PC-3 (cell line): ENCODE measurements around the gene MYO1A. TPM values are rescaled to one million over a fixed set of nuclear protein-coding genes. Genes with fewer than 3 reads are reported as not detected.

Experiments used
- ATAC-seq: fragments of 200-7000 bp; cut with Tn5 transposase; 2 replicates; pipeline ENCODE4 v1.9.1; 2020; ENCODE audit warnings: mild to moderate bottlenecking, moderate library complexity
- BruUV-seq: library from RNA; stranded (reverse); fragments of 400-500 nt; replicated peaks from 2 replicates; lab custom pipeline; 2021; lab: Mats Ljungman, UMichigan
- CTCF ChIA-PET: fragments of 300-600 bp; sonication (Branson Sonifier 250); formaldehyde crosslinking; loops from one replicate; lab custom pipeline; 2022; ENCODE audit warnings: antibody characterized with exemption; lab: Charles Lee
- POLR2A ChIA-PET: fragments of 300-600 bp; sonication (Branson Sonifier 250); formaldehyde crosslinking; loops from one replicate; lab custom pipeline; 2022; ENCODE audit warnings: antibody characterized with exemption; ENCODE audit not compliant: unreplicated experiment; lab: Charles Lee
- DNase-seq: peaks from one replicate; pipeline ENCODE4 v3.0.0-alpha.2; 2015
- H2AFZ ChIP-seq: fragments of 300-600 bp; sonication (generic); 2 replicates; pipeline ENCODE4 v1.6.0; 2016; ENCODE audit warnings: antibody characterized with exemption, low read length
- H3F3A ChIP-seq: fragments of 300-600 bp; sonication (generic); one replicate; pipeline ENCODE4 v1.6.0; 2017; ENCODE audit warnings: antibody characterized with exemption, low read length, control low read depth, mild to moderate bottlenecking; ENCODE audit not compliant: unreplicated experiment
- H3K27ac ChIP-seq: fragments of 300-600 bp; sonication (generic); 2 replicates; pipeline ENCODE4 v1.5.1; 2016; ENCODE audit warnings: mild to moderate bottlenecking, low read length
- H3K27me3 ChIP-seq: fragments of 300-600 bp; sonication (generic); 2 replicates; pipeline ENCODE4 v1.6.1; 2016; ENCODE audit warnings: low read length, mixed read lengths
- H3K36me3 ChIP-seq: fragments of 300-600 bp; sonication (generic); 2 replicates; pipeline ENCODE4 v1.6.1; 2016; ENCODE audit warnings: low read depth, mixed run types, low read length, mixed read lengths
- H3K4me1 ChIP-seq: fragments of 300-600 bp; sonication (generic); 2 replicates; pipeline ENCODE4 v1.5.1; 2016; ENCODE audit warnings: low read length; ENCODE audit not compliant: insufficient read depth
- H3K4me2 ChIP-seq: fragments of 300-600 bp; sonication (generic); 2 replicates; pipeline ENCODE4 v1.6.0; 2016; ENCODE audit warnings: low read length
- H3K4me3 ChIP-seq: fragments of 300-600 bp; sonication (generic); 2 replicates; pipeline ENCODE4 v1.5.1; 2016; ENCODE audit warnings: mild to moderate bottlenecking, low read length, mixed read lengths
- H3K79me2 ChIP-seq: fragments of 300-600 bp; sonication (generic); 2 replicates; pipeline ENCODE4 v1.6.1; 2017; ENCODE audit warnings: low read length, mixed read lengths
- H3K9ac ChIP-seq: fragments of 300-600 bp; sonication (generic); 2 replicates; pipeline ENCODE4 v1.6.0; 2016; ENCODE audit warnings: mild to moderate bottlenecking, low read length
- H3K9me2 ChIP-seq: fragments of 300-600 bp; sonication (generic); replicated peaks from 2 replicates; pipeline ENCODE4 v1.6.1; 2016; ENCODE audit warnings: mixed run types, low read length, mixed read lengths
- H3K9me3 ChIP-seq: fragments of 300-600 bp; sonication (generic); 2 replicates; pipeline ENCODE4 v1.6.1; 2016; ENCODE audit warnings: low read length, mixed read lengths
- H4K20me1 ChIP-seq: fragments of 300-600 bp; sonication (generic); 2 replicates; pipeline ENCODE4 v1.6.1; 2016; ENCODE audit warnings: low read length, mixed read lengths
- CTCF ChIP-seq: fragments of 300-600 bp; sonication (generic); conservative IDR thresholded peaks from 2 replicates; pipeline ENCODE4 v1.5.1; 2017; ENCODE audit warnings: antibody characterized with exemption, low read depth, mild to moderate bottlenecking, low read length
- EZH2 ChIP-seq: fragments of 300-600 bp; sonication (generic); IDR thresholded peaks from one replicate; pipeline ENCODE4 v1.6.1; 2017; ENCODE audit warnings: antibody characterized with exemption, mild to moderate bottlenecking, low read length; ENCODE audit not compliant: unreplicated experiment
- EZH2phosphoT487 ChIP-seq: fragments of 300-600 bp; sonication (generic); IDR thresholded peaks from 2 replicates; pipeline ENCODE4 v1.6.1; 2018; ENCODE audit warnings: mild to moderate bottlenecking, antibody characterized with exemption, low read length, borderline replicate concordance
- intact Hi-C: fragments of 100-400 bp; cut with micrococcal nuclease; formaldehyde crosslinking; loops from 2 replicates; pipeline ENCODE4 v1.9.0; 2023
- total RNA-seq: library from RNA; depleted of rRNA; stranded (reverse); fragments of >200 nt; gene quantifications from 2 replicates; pipeline ENCODE4 v1.2.3, GENCODE V29; 2014

The MYO1A gene
- total RNA-seq, 1 experiment from 2014 or later, result not detected

GRCh38 chr12:56999456-56999855, 50.5 kb downstream of the MYO1A start:
- H3K4me3 ChIP-seq, result no peak overlapping the region
- ATAC-seq (peak; percentile 55; the same call in 1 of the 2 replicates), DNase-seq (peak; percentile 34)
- no peaks in the 10 kb centered on the region for H3K27me3 ChIP-seq
- peaks cover 18% of the 10 kb centered on the region; the same call in 1 of the 2 replicates for H3K36me3 ChIP-seq
- no peaks in the 10 kb centered on the region for H3K9me2 ChIP-seq
- H3K9me3 ChIP-seq, result no peaks in the 10 kb centered on the region
- intact Hi-C loops, result no loop called here
- no TSS peak for BruUV-seq
- no peak overlapping the region for H3K4me2 ChIP-seq
- no peaks in the 10 kb centered on the region for H4K20me1 ChIP-seq
- peaks cover 32% of the 10 kb centered on the region for H3K79me2 ChIP-seq
- CTCF ChIA-PET, result no interaction called here
- H3K9ac ChIP-seq, result no peak overlapping the region
- H3F3A ChIP-seq, result no peaks in the 10 kb centered on the region
- H3K4me1 ChIP-seq, result peaks cover 15% of the 10 kb centered on the region
- H2AFZ ChIP-seq, result no peak overlapping the region
- POLR2A ChIA-PET, result no interaction called here
- H3K27ac ChIP-seq, result no peak overlapping the region
- no peak for TF ChIP-seq EZH2
- TF ChIP-seq CTCF, result no peak
- TF ChIP-seq EZH2phosphoT487, result no peak

DNA sequence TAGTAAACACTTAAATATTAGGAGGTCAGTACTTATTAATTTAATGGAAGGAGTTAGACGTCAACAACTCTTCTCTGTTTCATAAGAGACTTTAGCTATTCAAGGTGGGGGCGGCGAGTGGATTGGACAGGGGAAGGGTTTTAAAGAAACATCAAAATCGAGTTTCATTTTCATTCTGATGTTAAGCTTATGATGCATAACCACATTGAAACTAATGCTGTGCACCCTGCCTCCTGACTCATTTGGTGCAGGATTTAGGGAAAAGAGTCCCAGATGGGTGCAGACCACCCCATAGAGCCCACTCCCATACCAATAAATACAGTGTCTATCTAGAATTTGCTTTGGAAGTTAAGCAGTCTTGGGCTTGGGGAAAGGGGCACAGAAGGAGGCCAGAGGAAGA, 50.9 kb downstream of the MYO1A start:
- H3K79me2 ChIP-seq, result peaks cover 27% of the 10 kb centered on the region
- H3K9ac ChIP-seq, result no peak overlapping the region
- intact Hi-C loops, result no loop called here
- H3K4me3 ChIP-seq, result no peak overlapping the region
- DNase-seq (no peak), ATAC-seq (no peak)
- TF ChIP-seq EZH2phosphoT487, result no peak
- TF ChIP-seq EZH2, result no peak
- no peak for TF ChIP-seq CTCF
- H4K20me1 ChIP-seq, result no peaks in the 10 kb centered on the region
- no TSS peak for BruUV-seq
- POLR2A ChIA-PET, result no interaction called here
- H3K36me3 ChIP-seq, result peaks cover 13% of the 10 kb centered on the region; the same call in 1 of the 2 replicates
- H3K27me3 ChIP-seq, result no peaks in the 10 kb centered on the region
- H3K9me3 ChIP-seq, result no peaks in the 10 kb centered on the region
- no peaks in the 10 kb centered on the region for H3K9me2 ChIP-seq
- peaks cover 15% of the 10 kb centered on the region for H3K4me1 ChIP-seq
- H2AFZ ChIP-seq, result no peak overlapping the region
- no peaks in the 10 kb centered on the region for H3F3A ChIP-seq
- H3K27ac ChIP-seq, result no peak overlapping the region
- CTCF ChIA-PET, result no interaction called here
- no peak overlapping the region for H3K4me2 ChIP-seq

DNA sequence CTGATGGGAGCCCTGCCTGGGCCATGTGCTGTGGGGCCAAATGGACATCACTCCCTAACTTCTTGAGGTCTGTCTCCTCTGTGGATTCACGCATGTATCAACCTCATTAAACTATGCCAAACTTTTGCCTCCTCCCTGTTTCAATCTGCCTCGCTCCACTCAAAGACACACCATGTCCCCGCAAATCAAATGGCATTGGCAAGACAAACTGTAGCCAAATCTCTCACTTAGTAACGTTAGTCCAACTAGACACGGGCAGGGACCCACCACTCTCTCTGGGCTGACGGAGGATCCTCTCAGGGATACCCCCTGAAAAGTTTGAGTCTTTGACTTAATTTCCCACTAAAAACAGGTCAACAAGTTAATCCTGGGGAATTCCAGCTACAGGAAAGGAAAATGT, 51.6 kb downstream of the MYO1A start:
- Histone ChIP-seq H4K20me1 (no peaks in the 10 kb centered on the region), H3K4me3 (no peak overlapping the region), H2AFZ (no peak overlapping the region), H3K4me1 (peaks cover 15% of the 10 kb centered on the region), H3K27ac (no peak overlapping the region), H3K79me2 (peaks cover 20% of the 10 kb centered on the region; the same call in 1 of the 2 replicates), H3K4me2 (no peak overlapping the region), H3K9me2 (no peaks in the 10 kb centered on the region), H3K9ac (no peak overlapping the region), H3K9me3 (no peaks in the 10 kb centered on the region), H3K36me3 (peaks cover 7% of the 10 kb centered on the region; the same call in 1 of the 2 replicates), H3F3A (no peaks in the 10 kb centered on the region), H3K27me3 (no peaks in the 10 kb centered on the region)
- ATAC-seq (no peak), DNase-seq (no peak)
- CTCF ChIA-PET, result no interaction called here
- POLR2A ChIA-PET, result no interaction called here
- BruUV-seq, result no TSS peak
- intact Hi-C loops, result no loop called here
- TF ChIP-seq EZH2 (no peak), CTCF (no peak), EZH2phosphoT487 (no peak)
